Cardiac septum (tissue), 1 donor: Measurements from ENCODE around the gene CENPF. TPM values are rescaled to one million over a fixed set of nuclear protein-coding genes. Genes with fewer than 3 reads are reported as not detected.
"Not testable (repeated sequence)": the region's sequence is repeated elsewhere in the genome, so short reads cannot be mapped to it uniquely, and the experiment has no call there.

Source experiments
- DNase-seq: peaks from one replicate; pipeline ENCODE4 v3.0.0-alpha.2; 2020; ENCODE audit warnings: low spot score
- intact Hi-C: fragments of 100-400 bp; cut with DNase I; formaldehyde crosslinking; loops from one replicate; pipeline ENCODE4 v1.14.0; 2022
- total RNA-seq: library from RNA; stranded (reverse); fragmentation: NEBNext Ultra II Directional; extraction: Animal tissue kit (Norgen Biotek cat#: 25700); gene quantifications from one replicate; pipeline ENCODE4 v1.2.1, GENCODE V29; 2021
- donor health status: DM: no; HTN: no; CAD: no.

The CENPF gene
- total RNA-seq, 1 donor from 2014 or later = 0.67 TPM

- no peak for DNase-seq
- intact Hi-C loops = no loop called here
Observed at GRCh38 chr1:214609692-214610091, 6.7 kb downstream of the CENPF start.

GRCh38 chr1:214610136-214610535 lies 7.1 kb downstream of the CENPF start:
- DNase-seq, intact Hi-C loops: not testable (repeated sequence)

- no peak for DNase-seq
- intact Hi-C loops = no loop called here
Observed at GRCh38 chr1:214615109-214615508, 12.1 kb downstream of the CENPF start.

- DNase-seq = no peak
- intact Hi-C loops = no loop called here
Observed at GRCh38 chr1:214615871-214616270, 12.9 kb downstream of the CENPF start.

GRCh38 chr1:214617246-214617645 lies 14.3 kb downstream of the CENPF start:
- intact Hi-C loops = no loop called here
- DNase-seq = no peak

GRCh38 chr1:214617843-214618242 lies 14.8 kb downstream of the CENPF start:
- intact Hi-C loops = no loop called here

GRCh38 chr1:214621236-214621635 lies 18.2 kb downstream of the CENPF start:
- intact Hi-C loops = no loop called here

More at GRCh38 chr1:214617843-214618242, 14.8 kb downstream of the CENPF start:
- no peak for DNase-seq

GRCh38 chr1:214623430-214623829 lies 20.4 kb downstream of the CENPF start:
- intact Hi-C loops = no loop called here

More at GRCh38 chr1:214621236-214621635, 18.2 kb downstream of the CENPF start:
- DNase-seq = no peak

GRCh38 chr1:214632091-214632490 lies 29.1 kb downstream of the CENPF start:
- DNase-seq = no peak
- intact Hi-C loops = loop anchor here (10.0 kb wide), 1 partner anchor 893 kb away; no protein-coding TSS in a partner anchor

More at GRCh38 chr1:214623430-214623829, 20.4 kb downstream of the CENPF start:
- no peak for DNase-seq

- DNase-seq = no peak
- intact Hi-C loops = loop anchor here (10.0 kb wide), 1 partner anchor 891 kb away; no protein-coding TSS in a partner anchor
Observed at GRCh38 chr1:214633686-214634085, 30.7 kb downstream of the CENPF start.

GRCh38 chr1:214634267-214634666 lies 31.3 kb downstream of the CENPF start:
- no peak for DNase-seq
- intact Hi-C loops = loop anchor here (10.0 kb wide), 1 partner anchor 891 kb away; no protein-coding TSS in a partner anchor

- DNase-seq = no peak
- intact Hi-C loops = loop anchor here (10.0 kb wide), 1 partner anchor 890 kb away; no protein-coding TSS in a partner anchor
Observed at GRCh38 chr1:214635086-214635485, 32.1 kb downstream of the CENPF start.

- intact Hi-C loops = loop anchor here (10.0 kb wide), 1 partner anchor 889 kb away; no protein-coding TSS in a partner anchor
- no peak for DNase-seq
Observed at GRCh38 chr1:214635506-214635905, 32.5 kb downstream of the CENPF start.

- DNase-seq = no peak
- intact Hi-C loops = loop anchor here (10.0 kb wide), 1 partner anchor 888 kb away; no protein-coding TSS in a partner anchor
Observed at GRCh38 chr1:214636436-214636835, 33.4 kb downstream of the CENPF start.

- intact Hi-C loops = loop anchor here (10.0 kb wide), 1 partner anchor 888 kb away; no protein-coding TSS in a partner anchor
- DNase-seq = no peak
Observed at GRCh38 chr1:214637125-214637524, 34.1 kb downstream of the CENPF start.

- intact Hi-C loops = loop anchor here (10.0 kb wide), 1 partner anchor 887 kb away; no protein-coding TSS in a partner anchor
Observed at GRCh38 chr1:214637722-214638458, 34.9 kb downstream of the CENPF start.

GRCh38 chr1:214638459-214638807 lies 35.4 kb downstream of the CENPF start:
- no peak for DNase-seq
- intact Hi-C loops = loop anchor here (10.0 kb wide), 1 partner anchor 886 kb away; no protein-coding TSS in a partner anchor

More at GRCh38 chr1:214637722-214638458, 34.9 kb downstream of the CENPF start:
- no peak for DNase-seq

GRCh38 chr1:214638997-214639396 lies 36.0 kb downstream of the CENPF start:
- no peak for DNase-seq
- intact Hi-C loops = loop anchor here (10.0 kb wide), 1 partner anchor 886 kb away; no protein-coding TSS in a partner anchor

- intact Hi-C loops = loop anchor here (5.0 kb wide), 1 partner anchor 432 kb away; no protein-coding TSS in a partner anchor
- DNase-seq = no peak
Observed at GRCh38 chr1:214640431-214641213, 37.6 kb downstream of the CENPF start.
